Skeletal muscle tissue (tissue), 4 donors: ENCODE measurements around the gene CWH43. TPM values are rescaled to one million over a fixed set of nuclear protein-coding genes. Genes with fewer than 3 reads are reported as not detected.
A peak's percentile ranks its signal among the peaks of the same experiment; 100 is the strongest.
"Not testable (repeated sequence)": the region's sequence is repeated elsewhere in the genome, so short reads cannot be mapped to it uniquely, and the experiment has no call there.

Experiments used
- H3K27ac ChIP-seq: one replicate; pipeline ENCODE4 v1.7.0; 2013; ENCODE audit warnings: mild to moderate bottlenecking, low read depth, low read length, inconsistent platforms
- H3K27me3 ChIP-seq, 3 donors: one replicate each; pipeline ENCODE4 v1.7.0; 2013; ENCODE audit warnings: low read length in 3 of 3; ENCODE audit not compliant: control insufficient read depth in 3 of 3, insufficient read depth in 3 of 3
- H3K36me3 ChIP-seq, 3 donors: one replicate each; pipeline ENCODE4 v1.7.0; 2013; ENCODE audit warnings: low read length in 3 of 3; ENCODE audit not compliant: control insufficient read depth in 3 of 3, insufficient read depth in 3 of 3
- H3K4me1 ChIP-seq, 3 donors: one replicate each; pipeline ENCODE4 v1.7.0; 2013; ENCODE audit warnings: low read length in 3 of 3, mild to moderate bottlenecking in 3 of 3; ENCODE audit not compliant: control insufficient read depth in 3 of 3, insufficient read depth in 3 of 3
- H3K4me3 ChIP-seq, 3 donors: one replicate each; pipeline ENCODE4 v1.7.0; 2013; ENCODE audit warnings: low read length in 3 of 3
- H3K9ac ChIP-seq, 3 donors: one replicate each; pipeline ENCODE4 v1.7.0; 2013; ENCODE audit warnings: low read length in 3 of 3, mild to moderate bottlenecking in 3 of 3, moderate library complexity in 2 of 3, low read depth in 1 of 3
- H3K9me3 ChIP-seq, 3 donors: one replicate each; pipeline ENCODE4 v1.7.0; 2013; ENCODE audit warnings: low read length in 3 of 3; ENCODE audit not compliant: control insufficient read depth in 3 of 3
- total RNA-seq: library from RNA; depleted of rRNA; stranded (reverse); fragments of >200 nt; gene quantifications from one replicate; pipeline ENCODE4 v1.2.3, GENCODE V29; 2014
- donor health status: Osteomylitis.

Gene CWH43
- total RNA-seq, 1 donor from 2014 or later = not detected

- H3K36me3 ChIP-seq, H3K27ac ChIP-seq, H3K4me3 ChIP-seq, H3K9ac ChIP-seq, H3K4me1 ChIP-seq, H3K27me3 ChIP-seq, H3K9me3 ChIP-seq: not testable (repeated sequence)
Observed at GRCh38 chr4:49072196-49072595, 86.1 kb downstream of the CWH43 start.

GRCh38 chr4:49091883-49092282 lies 105.8 kb downstream of the CWH43 start:
- not testable (repeated sequence) for H3K9ac ChIP-seq, H3K4me3 ChIP-seq, H3K27ac ChIP-seq, H3K4me1 ChIP-seq, H3K27me3 ChIP-seq, H3K36me3 ChIP-seq
- peaks cover 2 to 26% (median 12%) of the 10 kb centered on the region in 3 donors for H3K9me3 ChIP-seq

GRCh38 chr4:49092608-49093135 lies 106.6 kb downstream of the CWH43 start:
- Histone ChIP-seq H3K4me3 (peak overlapping the region in 1 of 3 donors; percentile 4), H3K9me3 (peaks cover 6 to 31% (median 19%) of the 10 kb centered on the region in 3 donors)
- H3K4me1 ChIP-seq, H3K9ac ChIP-seq, H3K27me3 ChIP-seq, H3K27ac ChIP-seq, H3K36me3 ChIP-seq: not testable (repeated sequence)

- H3K27ac ChIP-seq, H3K9ac ChIP-seq, H3K36me3 ChIP-seq, H3K4me1 ChIP-seq, H3K27me3 ChIP-seq: not testable (repeated sequence)
- H3K4me3 ChIP-seq = peak overlapping the region in 1 of 3 donors; percentile 3
- H3K9me3 ChIP-seq = peaks cover 6 to 47% (median 27%) of the 10 kb centered on the region in 3 donors
Observed at GRCh38 chr4:49096215-49096614, 110.1 kb downstream of the CWH43 start.

GRCh38 chr4:49096627-49097026 lies 110.6 kb downstream of the CWH43 start:
- H3K27me3 ChIP-seq, H3K4me1 ChIP-seq, H3K27ac ChIP-seq, H3K36me3 ChIP-seq, H3K9ac ChIP-seq: not testable (repeated sequence)
- peak overlapping the region in 1 of 3 donors; percentile 1 for H3K4me3 ChIP-seq
- H3K9me3 ChIP-seq = peaks cover 6 to 43% (median 27%) of the 10 kb centered on the region in 3 donors

GRCh38 chr4:49097071-49097470 lies 111.0 kb downstream of the CWH43 start:
- Histone ChIP-seq H3K4me3 (peak overlapping the region in 1 of 3 donors; percentile 1), H3K9me3 (peaks cover 6 to 39% (median 24%) of the 10 kb centered on the region in 3 donors)
- H3K27ac ChIP-seq, H3K36me3 ChIP-seq, H3K4me1 ChIP-seq, H3K9ac ChIP-seq, H3K27me3 ChIP-seq: not testable (repeated sequence)

GRCh38 chr4:49097505-49097904 lies 111.4 kb downstream of the CWH43 start:
- not testable (repeated sequence) for H3K36me3 ChIP-seq, H3K27me3 ChIP-seq, H3K9ac ChIP-seq, H3K4me1 ChIP-seq, H3K27ac ChIP-seq
- H3K4me3 ChIP-seq = peak overlapping the region in 1 of 3 donors; percentile 0
- H3K9me3 ChIP-seq = peaks cover 6 to 38% (median 24%) of the 10 kb centered on the region in 3 donors

GRCh38 chr4:49098034-49098759 lies 112.1 kb downstream of the CWH43 start:
- not testable (repeated sequence) for H3K4me3 ChIP-seq, H3K9ac ChIP-seq, H3K36me3 ChIP-seq, H3K4me1 ChIP-seq, H3K27me3 ChIP-seq, H3K27ac ChIP-seq
- H3K9me3 ChIP-seq = peaks cover 6 to 39% (median 22%) of the 10 kb centered on the region in 3 donors

- not testable (repeated sequence) for H3K27me3 ChIP-seq, H3K9ac ChIP-seq, H3K27ac ChIP-seq, H3K36me3 ChIP-seq, H3K4me1 ChIP-seq
- Histone ChIP-seq H3K4me3 (peak overlapping the region in 1 of 3 donors; percentile 6), H3K9me3 (peaks cover 6 to 54% (median 24%) of the 10 kb centered on the region in 3 donors)
Observed at GRCh38 chr4:49099831-49100444, 113.9 kb downstream of the CWH43 start.

- H3K36me3 ChIP-seq, H3K4me1 ChIP-seq, H3K27ac ChIP-seq, H3K9ac ChIP-seq, H3K27me3 ChIP-seq: not testable (repeated sequence)
- Histone ChIP-seq H3K9me3 (peaks cover 3 to 52% (median 20%) of the 10 kb centered on the region in 3 donors), H3K4me3 (peak overlapping the region in 1 of 3 donors; percentile 1)
Observed at GRCh38 chr4:49102344-49102898, 116.3 kb downstream of the CWH43 start.
